GM20000 (cell line): ENCODE measurements around the gene BAD.

Experiments used
- DNase-seq: peaks from one replicate; pipeline ENCODE4 v3.0.0; 2012; ENCODE audit warnings: low spot score
- TF ChIP-seq, protein P1 (sequence below): IDR thresholded peaks from 2 replicates; pipeline ENCODE4 v1.5.1; 2012; ENCODE audit warnings: mild to moderate bottlenecking, control low read depth; ENCODE audit errors: extremely low read depth, missing control alignments

BAD gene

GRCh38 chr11:64304316-64305072 is 20.0 kb upstream of the BAD start:
- TF ChIP-seq, protein P1, sequence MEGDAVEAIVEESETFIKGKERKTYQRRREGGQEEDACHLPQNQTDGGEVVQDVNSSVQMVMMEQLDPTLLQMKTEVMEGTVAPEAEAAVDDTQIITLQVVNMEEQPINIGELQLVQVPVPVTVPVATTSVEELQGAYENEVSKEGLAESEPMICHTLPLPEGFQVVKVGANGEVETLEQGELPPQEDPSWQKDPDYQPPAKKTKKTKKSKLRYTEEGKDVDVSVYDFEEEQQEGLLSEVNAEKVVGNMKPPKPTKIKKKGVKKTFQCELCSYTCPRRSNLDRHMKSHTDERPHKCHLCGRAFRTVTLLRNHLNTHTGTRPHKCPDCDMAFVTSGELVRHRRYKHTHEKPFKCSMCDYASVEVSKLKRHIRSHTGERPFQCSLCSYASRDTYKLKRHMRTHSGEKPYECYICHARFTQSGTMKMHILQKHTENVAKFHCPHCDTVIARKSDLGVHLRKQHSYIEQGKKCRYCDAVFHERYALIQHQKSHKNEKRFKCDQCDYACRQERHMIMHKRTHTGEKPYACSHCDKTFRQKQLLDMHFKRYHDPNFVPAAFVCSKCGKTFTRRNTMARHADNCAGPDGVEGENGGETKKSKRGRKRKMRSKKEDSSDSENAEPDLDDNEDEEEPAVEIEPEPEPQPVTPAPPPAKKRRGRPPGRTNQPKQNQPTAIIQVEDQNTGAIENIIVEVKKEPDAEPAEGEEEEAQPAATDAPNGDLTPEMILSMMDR, result peak; percentile 91
- peak; percentile 88 for DNase-seq

GRCh38 chr11:64304032-64304315 is 19.5 kb upstream of the BAD start:
- TF ChIP-seq, protein P1, result no peak
- DNase-seq, result no peak

DNA sequence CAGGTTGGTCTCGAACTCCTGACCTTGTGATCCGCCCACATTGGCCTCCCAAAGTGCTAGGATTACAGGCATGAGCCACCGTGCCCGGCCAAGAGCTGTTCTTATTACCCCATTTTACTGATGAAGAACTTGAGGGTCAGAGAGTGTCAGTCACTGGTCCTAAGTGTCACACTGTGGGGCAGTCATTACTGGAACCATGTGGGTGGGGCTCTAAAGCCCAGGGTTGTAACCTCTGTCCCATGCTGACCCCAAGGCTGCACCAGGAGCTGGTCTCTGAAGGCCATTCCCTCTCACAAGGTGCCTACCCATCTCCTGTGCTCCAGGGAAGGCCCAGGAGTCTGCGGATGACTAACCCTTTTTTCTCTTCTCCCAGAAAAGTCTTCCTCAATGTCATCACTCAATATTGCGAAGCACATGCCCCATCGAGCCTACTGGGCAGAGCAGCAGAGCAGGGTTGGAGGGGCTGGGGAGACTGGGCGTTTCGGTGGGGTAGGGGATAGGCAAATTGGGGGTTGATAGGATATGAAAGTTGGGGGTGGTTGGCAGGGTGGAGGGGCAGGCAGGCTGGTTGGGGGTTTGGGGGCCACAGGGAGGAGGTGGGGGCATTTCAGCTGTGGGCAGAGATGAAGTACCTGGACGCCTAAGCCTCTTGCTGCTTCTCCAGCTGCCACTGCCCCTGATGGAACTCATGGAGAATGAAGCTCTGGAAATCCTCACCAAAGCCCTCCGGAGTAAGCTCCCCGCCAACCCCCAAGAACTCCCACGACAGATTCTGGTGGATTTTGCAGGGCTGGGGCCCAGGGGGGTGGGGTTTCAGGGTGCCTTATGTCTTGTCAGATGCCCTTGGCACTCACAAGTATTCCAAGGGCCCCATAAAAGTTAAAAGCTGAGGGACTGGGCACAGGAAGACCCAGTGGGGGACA is 18.9 kb upstream of the BAD start:
- DNase-seq, result no peak

GRCh38 chr11:64299847-64300648 is 15.6 kb upstream of the BAD start, which contains the start of gene CATSPERZ:
Gene CATSPERZ, plus strand, starts transcription at chr11:64300358. Its CDS starts 53 bp downstream, at chr11:64300411.
- TF ChIP-seq, protein P1, result peak; percentile 5
- no peak for DNase-seq

More for the DNA sequence above, 18.9 kb upstream of the BAD start:
- TF ChIP-seq, protein P1, result no peak

DNA sequence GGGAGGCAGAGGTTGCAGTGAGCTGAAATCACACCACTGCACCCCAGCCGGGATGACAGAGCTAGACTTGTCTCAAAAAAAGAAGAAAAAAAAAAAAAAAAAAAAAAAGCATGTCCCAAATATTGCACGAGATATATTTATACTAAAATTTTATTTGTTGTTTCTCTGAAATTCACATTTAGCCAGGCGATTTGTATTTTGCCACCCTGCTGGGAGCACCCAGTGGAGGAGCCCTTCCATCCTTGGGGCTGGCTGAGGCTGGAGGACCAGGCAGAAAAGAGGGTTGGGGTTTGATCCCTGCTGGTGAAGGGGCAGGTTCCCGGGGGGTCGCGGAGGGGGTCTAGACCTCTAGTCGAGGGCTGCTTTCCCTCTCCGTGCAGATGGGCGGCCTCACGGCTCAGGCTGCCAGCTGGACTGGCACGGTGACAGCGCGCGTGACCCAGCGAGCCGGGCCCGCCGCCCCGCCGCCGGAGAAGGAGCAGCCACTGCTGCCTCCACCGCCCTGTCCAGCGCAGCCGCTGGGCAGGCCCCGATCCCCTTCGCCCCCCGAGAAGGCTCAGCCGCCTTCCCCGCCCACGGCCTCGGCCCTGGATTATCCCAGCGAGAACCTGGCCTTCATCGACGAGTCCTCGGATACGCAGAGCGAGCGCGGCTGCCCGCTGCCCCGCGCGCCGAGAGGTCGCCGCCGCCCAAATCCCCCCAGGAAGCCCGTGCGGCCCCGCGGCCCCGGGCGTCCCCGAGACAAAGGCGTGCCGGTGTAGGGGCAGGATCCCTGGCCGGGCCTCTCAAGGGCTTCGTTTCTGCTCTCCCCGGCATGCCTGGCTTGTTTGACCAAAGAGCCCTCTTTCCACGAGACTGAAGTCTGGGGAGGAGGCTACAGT is 14.7 kb upstream of the BAD start:
- TF ChIP-seq, protein P1, result no peak
- DNase-seq, result peak; percentile 33

GRCh38 chr11:64297699-64298358 is 13.4 kb upstream of the BAD start:
- DNase-seq, result no peak
- TF ChIP-seq, protein P1, result no peak
